Fibroblast of pulmonary artery (primary cell): Measurements from ENCODE around the gene NCL.

ENCODE experiments used
- DNase-seq: peaks from one replicate; pipeline ENCODE4 v3.0.0-alpha.2; 2010; ENCODE audit warnings: low read depth
- H3K4me3 ChIP-seq: replicated peaks from 2 replicates; pipeline ENCODE4 v1.5.1; 2011; ENCODE audit warnings: low read depth, mild to moderate bottlenecking, control low read depth, low read length, moderate library complexity
- TF ChIP-seq, protein P1 (sequence below): IDR thresholded peaks from 2 replicates; pipeline ENCODE4 v1.5.1; 2011; ENCODE audit warnings: mild to moderate bottlenecking, control low read depth, low read length, inconsistent platforms; ENCODE audit errors: missing control alignments

NCL gene

DNA sequence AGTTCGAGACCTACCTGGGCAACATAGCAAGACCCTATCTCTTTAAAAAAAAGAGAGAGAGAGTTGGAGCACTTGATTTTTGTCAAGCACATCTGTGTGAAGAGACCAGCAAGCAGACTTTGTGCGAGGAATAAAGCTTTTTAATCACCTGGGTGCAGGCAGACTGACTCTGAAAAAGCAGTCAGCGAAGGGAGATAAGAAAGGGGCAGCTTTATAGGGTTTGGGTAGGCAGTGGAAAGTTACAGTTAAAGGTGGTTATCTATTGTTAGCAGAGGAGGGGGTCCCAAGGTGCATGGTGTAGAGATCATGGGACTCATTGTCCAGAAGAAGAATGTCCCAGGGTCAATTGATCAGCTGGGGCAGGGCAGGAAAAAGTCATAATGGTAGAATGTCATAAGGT is 34.4 kb downstream of the NCL start:
- H3K4me3 ChIP-seq: no peak overlapping the region
- DNase-seq: no peak
- TF ChIP-seq, protein P1, sequence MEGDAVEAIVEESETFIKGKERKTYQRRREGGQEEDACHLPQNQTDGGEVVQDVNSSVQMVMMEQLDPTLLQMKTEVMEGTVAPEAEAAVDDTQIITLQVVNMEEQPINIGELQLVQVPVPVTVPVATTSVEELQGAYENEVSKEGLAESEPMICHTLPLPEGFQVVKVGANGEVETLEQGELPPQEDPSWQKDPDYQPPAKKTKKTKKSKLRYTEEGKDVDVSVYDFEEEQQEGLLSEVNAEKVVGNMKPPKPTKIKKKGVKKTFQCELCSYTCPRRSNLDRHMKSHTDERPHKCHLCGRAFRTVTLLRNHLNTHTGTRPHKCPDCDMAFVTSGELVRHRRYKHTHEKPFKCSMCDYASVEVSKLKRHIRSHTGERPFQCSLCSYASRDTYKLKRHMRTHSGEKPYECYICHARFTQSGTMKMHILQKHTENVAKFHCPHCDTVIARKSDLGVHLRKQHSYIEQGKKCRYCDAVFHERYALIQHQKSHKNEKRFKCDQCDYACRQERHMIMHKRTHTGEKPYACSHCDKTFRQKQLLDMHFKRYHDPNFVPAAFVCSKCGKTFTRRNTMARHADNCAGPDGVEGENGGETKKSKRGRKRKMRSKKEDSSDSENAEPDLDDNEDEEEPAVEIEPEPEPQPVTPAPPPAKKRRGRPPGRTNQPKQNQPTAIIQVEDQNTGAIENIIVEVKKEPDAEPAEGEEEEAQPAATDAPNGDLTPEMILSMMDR: no peak

DNA sequence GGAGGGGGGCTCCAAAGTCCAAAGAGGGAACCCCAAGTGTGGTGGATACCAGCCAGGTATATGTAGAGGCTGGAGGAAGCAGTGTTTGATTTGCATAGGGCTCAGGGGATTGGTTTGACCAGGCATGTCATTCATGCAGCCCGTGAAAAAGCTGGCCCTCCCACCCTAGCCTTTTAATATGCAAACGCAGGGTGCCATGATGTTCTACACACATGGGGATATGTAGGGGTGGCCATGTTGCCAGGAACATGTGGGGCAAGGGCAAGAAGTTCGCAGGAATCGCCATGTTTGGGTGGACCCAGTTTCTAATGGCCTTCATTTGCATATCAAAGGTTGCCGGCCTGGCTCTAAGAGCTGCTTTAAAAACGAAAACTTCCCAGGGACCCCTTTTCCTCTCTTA is 35.1 kb downstream of the NCL start:
- no peak for DNase-seq
- TF ChIP-seq, protein P1: no peak
- no peak overlapping the region for H3K4me3 ChIP-seq

DNA sequence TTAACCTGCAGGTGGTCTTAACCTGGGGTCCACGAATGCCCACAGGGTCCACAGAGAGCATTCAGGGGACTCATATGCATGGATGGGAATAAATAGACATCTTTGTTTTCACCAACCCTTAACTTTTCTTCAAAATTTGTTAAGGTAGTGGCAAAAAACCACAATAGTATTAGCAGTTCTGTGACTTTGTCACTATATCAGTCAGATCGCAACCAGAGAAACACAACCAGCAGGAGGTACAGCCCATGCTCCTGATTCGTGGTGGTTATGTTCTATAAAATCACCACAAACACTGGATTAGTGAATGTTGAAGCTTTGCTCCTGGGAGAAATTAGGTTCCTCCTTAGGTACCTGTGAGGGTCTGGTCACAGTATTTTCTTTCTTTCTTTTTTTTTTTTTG is 37.2 kb downstream of the NCL start:
- no peak for DNase-seq
- TF ChIP-seq, protein P1: no peak
- H3K4me3 ChIP-seq: no peak overlapping the region

DNA sequence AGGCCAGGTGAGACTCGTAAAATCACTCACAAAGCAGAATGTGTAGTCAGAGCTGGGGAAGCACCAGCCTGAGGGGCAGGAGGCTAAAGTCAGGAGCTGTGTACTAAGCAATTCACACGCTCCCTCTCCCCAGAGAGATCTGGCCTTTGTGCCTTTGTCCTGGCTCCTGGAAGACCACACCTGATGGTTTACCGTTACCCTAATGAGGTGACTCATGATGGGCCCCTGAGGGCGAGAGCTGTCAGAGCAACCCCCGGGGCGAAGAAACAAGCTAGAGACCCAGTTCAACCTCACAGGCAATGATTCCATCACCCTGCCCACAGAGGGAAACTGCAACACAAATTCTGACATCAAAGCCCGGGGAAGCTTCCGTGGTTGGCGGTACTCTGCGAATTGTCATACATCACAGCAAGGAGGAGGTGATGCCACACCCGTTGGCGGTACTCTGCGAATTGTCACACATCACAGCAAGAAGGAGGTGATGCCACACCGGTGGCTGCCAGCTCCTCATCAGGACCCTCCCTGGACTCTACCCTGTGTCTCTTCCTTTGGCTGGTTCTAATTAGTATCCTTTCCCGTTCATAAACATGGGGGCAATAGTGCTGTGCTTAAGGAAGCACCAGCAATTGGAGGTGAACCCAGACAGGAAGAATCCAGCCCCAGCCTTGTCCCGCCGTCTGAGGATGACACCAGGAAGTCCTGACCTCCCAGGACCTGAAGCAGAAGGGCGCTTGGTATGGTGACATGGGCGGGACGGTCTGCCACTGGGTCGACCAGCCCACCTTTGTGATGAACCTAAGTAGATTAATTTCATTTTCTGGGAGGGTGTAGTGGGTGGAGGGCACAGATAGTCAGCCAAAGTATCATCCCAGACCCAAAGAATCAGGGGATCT is 38.2 kb downstream of the NCL start:
- H3K4me3 ChIP-seq: no peak overlapping the region
- DNase-seq: no peak
- TF ChIP-seq, protein P1: no peak

DNA sequence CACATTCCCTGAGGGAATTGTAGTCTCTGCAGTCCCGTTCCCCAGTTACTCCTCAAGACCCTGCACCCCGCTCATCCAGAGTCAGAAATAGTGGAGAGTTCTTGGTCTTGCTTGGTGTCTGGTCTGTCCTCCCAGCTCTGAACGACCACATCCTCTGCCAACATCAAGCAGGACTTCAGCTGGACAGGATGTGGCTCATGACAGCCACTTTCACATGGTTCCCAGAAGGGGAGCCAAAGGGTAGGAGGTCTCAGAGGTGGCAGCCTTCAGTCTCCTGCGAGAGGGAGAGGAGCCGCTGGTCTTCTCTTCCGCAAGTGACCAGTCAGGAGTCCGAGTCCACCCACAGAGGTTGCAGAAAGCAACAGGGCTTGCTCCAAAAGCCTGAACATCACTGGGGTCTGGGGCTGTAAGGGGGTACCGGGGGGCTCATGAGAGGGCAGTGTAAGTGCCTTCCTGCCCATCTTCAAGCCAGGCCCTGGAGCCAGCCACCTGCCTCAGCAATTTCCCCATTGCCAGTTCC is 38.9 kb downstream of the NCL start:
- TF ChIP-seq, protein P1: no peak
- no peak for DNase-seq
- H3K4me3 ChIP-seq: no peak overlapping the region

DNA sequence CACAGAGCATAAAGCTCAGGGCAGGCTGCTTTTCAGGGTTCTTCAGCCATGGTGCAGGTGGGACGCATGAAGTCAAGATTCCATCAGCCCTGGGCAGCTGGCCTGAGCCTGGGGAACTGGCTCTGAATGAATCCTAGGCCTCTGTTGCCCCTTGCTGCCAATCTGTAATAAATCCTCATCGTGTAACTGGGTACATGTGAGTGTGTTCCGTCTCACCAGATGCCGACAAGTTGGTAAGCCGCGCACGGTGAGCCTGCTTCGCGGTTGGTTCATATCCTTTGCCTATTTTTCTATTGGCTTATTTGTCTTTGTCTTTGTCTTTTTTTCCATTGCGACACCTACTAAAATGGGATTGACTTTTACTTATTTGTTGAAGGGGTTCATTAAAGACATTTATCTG is 41.1 kb downstream of the NCL start:
- TF ChIP-seq, protein P1: no peak
- DNase-seq: no peak

More for the DNA sequence above, 41.1 kb downstream of the NCL start:
- no peak overlapping the region for H3K4me3 ChIP-seq
